ENCODE results near the gene GALNT6.

The GALNT6 gene

GRCh38 chr12:51391283-51392123 is at the start of gene GALNT6:
Gene GALNT6 (minus strand): TSS chr12:51391406. CDS start chr12:51379781, 11,625 bp downstream.
- TF ChIP-seq, protein P1, sequence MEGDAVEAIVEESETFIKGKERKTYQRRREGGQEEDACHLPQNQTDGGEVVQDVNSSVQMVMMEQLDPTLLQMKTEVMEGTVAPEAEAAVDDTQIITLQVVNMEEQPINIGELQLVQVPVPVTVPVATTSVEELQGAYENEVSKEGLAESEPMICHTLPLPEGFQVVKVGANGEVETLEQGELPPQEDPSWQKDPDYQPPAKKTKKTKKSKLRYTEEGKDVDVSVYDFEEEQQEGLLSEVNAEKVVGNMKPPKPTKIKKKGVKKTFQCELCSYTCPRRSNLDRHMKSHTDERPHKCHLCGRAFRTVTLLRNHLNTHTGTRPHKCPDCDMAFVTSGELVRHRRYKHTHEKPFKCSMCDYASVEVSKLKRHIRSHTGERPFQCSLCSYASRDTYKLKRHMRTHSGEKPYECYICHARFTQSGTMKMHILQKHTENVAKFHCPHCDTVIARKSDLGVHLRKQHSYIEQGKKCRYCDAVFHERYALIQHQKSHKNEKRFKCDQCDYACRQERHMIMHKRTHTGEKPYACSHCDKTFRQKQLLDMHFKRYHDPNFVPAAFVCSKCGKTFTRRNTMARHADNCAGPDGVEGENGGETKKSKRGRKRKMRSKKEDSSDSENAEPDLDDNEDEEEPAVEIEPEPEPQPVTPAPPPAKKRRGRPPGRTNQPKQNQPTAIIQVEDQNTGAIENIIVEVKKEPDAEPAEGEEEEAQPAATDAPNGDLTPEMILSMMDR (IDR thresholded peaks at IDR 0.05; ENCODE audit: low read depth, low read length) = no peak
- no peak for DNase-seq (ENCODE audit: low read depth in 2 of 2)
- H3K4me3 ChIP-seq (replicated peaks in 1 of 2; ENCODE audit: low read depth in 2 of 2, low read length in 2 of 2) = peak within 1 kb of the TSS; percentile 48 to 51

DNA sequence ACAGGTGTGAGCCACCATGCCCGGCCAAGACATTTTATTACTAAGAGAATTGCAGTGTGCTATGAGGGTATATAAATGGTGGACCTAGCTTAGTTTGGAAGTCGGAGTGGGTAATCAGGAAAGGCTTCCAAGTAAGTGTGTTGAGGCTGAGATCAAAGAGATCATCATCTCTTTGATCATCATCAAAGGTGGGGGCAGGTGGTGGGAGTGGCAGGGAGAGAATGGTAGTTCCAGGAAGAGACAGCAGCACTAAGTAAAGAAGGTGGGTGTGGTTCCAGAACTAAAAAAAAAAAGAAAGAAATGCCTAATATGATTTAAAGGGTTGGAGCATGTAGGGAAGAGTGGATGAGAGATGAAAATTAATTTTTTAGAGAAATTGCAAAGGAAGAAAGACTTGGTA is 48.1 kb upstream of the GALNT6 start:
- no peak overlapping the region for H3K4me3 ChIP-seq (replicated peaks in 1 of 2; ENCODE audit: low read depth in 2 of 2, low read length in 2 of 2)
- no peak for DNase-seq (ENCODE audit: low read depth in 2 of 2)
- TF ChIP-seq, protein P1 (IDR thresholded peaks at IDR 0.05; ENCODE audit: low read depth, low read length) = no peak

- H3K4me3 ChIP-seq (replicated peaks in 1 of 2; ENCODE audit: low read depth in 2 of 2, low read length in 2 of 2) = no peak overlapping the region
- TF ChIP-seq, protein P1 (IDR thresholded peaks at IDR 0.05; ENCODE audit: low read depth, low read length) = no peak
- DNase-seq (ENCODE audit: low read depth in 2 of 2) = no peak
Observed at GRCh38 chr12:51437431-51437830, 46.2 kb upstream of the GALNT6 start.

DNA sequence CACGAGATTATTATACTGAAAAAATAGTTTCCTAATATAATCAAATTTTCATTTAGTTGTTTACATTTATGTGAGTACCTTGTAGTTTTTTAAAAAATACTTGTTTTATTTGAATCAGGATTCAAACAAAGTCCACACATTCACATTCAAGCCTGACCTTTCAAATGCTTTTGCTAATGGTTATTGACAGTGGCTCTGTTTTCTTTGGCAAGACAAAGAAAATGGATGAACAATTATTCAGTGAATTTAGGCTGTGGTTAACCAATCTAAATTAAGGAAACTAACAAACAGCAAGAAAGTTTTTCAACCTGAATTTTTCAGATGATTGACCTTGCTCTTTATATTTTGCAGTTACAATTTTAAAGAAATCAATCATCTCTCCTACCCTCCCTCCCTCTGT is 43.1 kb upstream of the GALNT6 start:
- no peak overlapping the region for H3K4me3 ChIP-seq (replicated peaks in 1 of 2; ENCODE audit: low read depth in 2 of 2, low read length in 2 of 2)
- no peak for DNase-seq (ENCODE audit: low read depth in 2 of 2)

DNA sequence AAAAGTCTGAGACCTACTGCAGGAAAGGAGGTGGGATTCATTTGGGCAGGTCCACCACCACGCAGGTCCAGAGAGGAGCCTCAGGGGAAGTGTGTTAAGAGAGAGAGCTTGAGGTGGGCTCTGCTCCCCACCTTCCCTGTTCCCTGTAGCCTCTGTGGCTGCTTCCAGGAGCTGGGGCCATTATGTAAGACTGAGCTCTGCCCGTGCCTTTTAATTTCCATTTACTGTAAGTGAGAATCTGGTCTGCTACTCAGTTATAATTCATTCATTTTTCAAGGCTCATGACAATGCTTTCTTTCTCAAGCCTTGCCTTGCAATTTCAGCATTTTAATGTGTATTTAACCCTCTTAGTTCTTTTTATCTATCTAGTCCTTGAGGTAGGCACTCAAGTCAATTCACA is 41.7 kb upstream of the GALNT6 start:
- no peak overlapping the region for H3K4me3 ChIP-seq (replicated peaks in 1 of 2; ENCODE audit: low read depth in 2 of 2, low read length in 2 of 2)
- TF ChIP-seq, protein P1 (IDR thresholded peaks at IDR 0.05; ENCODE audit: low read depth, low read length) = no peak
- DNase-seq (ENCODE audit: low read depth in 2 of 2) = no peak

More for the DNA sequence above, 43.1 kb upstream of the GALNT6 start:
- TF ChIP-seq, protein P1 (IDR thresholded peaks at IDR 0.05; ENCODE audit: low read depth, low read length) = no peak

DNA sequence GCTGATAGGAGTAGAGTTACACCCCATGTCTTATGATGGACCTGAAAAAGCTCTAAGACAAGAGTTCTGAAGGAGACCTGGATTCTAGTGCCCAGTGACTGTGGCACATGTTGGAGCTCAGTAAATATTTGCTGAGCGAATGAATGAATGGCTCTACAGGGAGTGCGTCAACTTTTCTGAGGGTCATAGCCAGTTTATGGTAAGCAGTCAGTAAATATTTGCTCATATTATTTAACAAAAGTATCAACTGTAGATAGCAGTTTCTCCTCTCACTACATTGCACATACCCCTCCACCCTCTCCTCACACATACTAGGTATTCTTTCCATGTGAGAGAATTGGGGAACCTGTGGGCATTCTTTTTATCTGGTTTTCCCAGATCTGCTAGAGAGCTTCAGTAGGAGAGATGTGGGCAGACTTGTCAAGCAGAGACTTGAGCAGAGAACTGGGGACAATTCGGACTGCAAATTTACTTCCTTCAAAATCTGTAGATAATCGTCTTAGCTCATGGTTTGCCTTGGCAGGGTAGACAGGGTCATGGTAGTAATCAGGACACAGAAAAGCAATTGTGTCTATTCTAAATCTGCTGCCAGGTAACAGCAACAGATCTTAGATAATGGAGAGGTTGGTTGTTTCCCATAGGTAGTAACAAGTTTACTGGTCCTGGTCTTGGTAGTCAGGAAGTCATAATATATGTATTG is 39.1 kb upstream of the GALNT6 start:
- TF ChIP-seq, protein P1 (IDR thresholded peaks at IDR 0.05; ENCODE audit: low read depth, low read length) = no peak
- DNase-seq (ENCODE audit: low read depth in 2 of 2) = no peak
- H3K4me3 ChIP-seq (replicated peaks in 1 of 2; ENCODE audit: low read depth in 2 of 2, low read length in 2 of 2) = no peak overlapping the region
